GM12878 (cell line): ENCODE measurements around the gene LFNG. TPM values are rescaled to one million over a fixed set of nuclear protein-coding genes. Genes with fewer than 3 reads are reported as not detected.

Experiments
- ATAC-seq: fragments of 200-7000 bp; cut with Tn5 transposase; 3 replicates; pipeline ENCODE4 v1.9.1; 2020; ENCODE audit warnings: mild to moderate bottlenecking, moderate library complexity
- BruUV-seq: library from RNA; stranded (reverse); fragments of 400-500 nt; replicated peaks from 2 replicates; lab custom pipeline; 2021; lab: Mats Ljungman, UMichigan
- CTCF ChIA-PET: fragments of 300-600 bp; sonication (Branson Sonifier 250); formaldehyde crosslinking; extraction: SDS; loops from one replicate; lab custom pipeline; 2021; ENCODE audit warnings: inconsistent platforms; lab: Yijun Ruan, JAX
- POLR2A ChIA-PET: fragments of 350-600 bp; formaldehyde crosslinking; extraction: SDS; loops from one replicate; lab custom pipeline; 2021; ENCODE audit warnings: inconsistent platforms; lab: Charles Lee
- RAD21 ChIA-PET: fragments of 300-600 bp; sonication (Branson Sonifier 250); formaldehyde crosslinking; loops from one replicate; lab custom pipeline; 2023; ENCODE audit warnings: antibody characterized with exemption; ENCODE audit not compliant: unreplicated experiment; lab: Charles Lee
- SMC1A ChIA-PET: fragments of 300-600 bp; sonication (Branson Sonifier 250); formaldehyde crosslinking; loops from one replicate; lab custom pipeline; 2023; ENCODE audit not compliant: unreplicated experiment, uncharacterized antibody; lab: Charles Lee
- DNase-seq: peaks from one replicate; pipeline ENCODE4 v3.0.0-alpha.2; 2011; ENCODE audit warnings: low read depth, low spot score
- FAIRE-seq: peaks from 3 replicates; lab custom pipeline; 2011; peaks lifted over from hg19 to GRCh38; lab: Jason Lieb, UNC
- H2AFZ ChIP-seq: 2 replicates; pipeline ENCODE4 v1.6.0; 2011; ENCODE audit warnings: low read depth, low read length, control low read depth; ENCODE audit not compliant: control insufficient read depth
- H3K27ac ChIP-seq: 2 replicates; pipeline ENCODE4 v1.5.1; 2011; ENCODE audit warnings: control low read depth; ENCODE audit not compliant: control insufficient read depth, insufficient read depth
- H3K27me3 ChIP-seq, 2 experiments: replicated peaks in 1 of 2; 2 replicates each; pipeline versions ENCODE4 v1.6.0 to v1.6.1; 2011; ENCODE audit warnings: low read length in 1 of 2; ENCODE audit not compliant: control insufficient read depth in 2 of 2, insufficient read depth in 2 of 2
- H3K36me3 ChIP-seq, 2 experiments: 2 replicates each; pipeline ENCODE4 v1.5.1; 2011; ENCODE audit warnings: low read length in 1 of 2; ENCODE audit not compliant: control insufficient read depth in 2 of 2, insufficient read depth in 2 of 2
- H3K4me1 ChIP-seq: 2 replicates; pipeline ENCODE4 v1.6.1; 2011; ENCODE audit warnings: mild to moderate bottlenecking, low read length, moderate library complexity, mixed read lengths; ENCODE audit not compliant: control insufficient read depth, insufficient read depth
- H3K4me2 ChIP-seq: 2 replicates; pipeline ENCODE4 v1.6.0; 2011; ENCODE audit warnings: control low read depth; ENCODE audit not compliant: control insufficient read depth, insufficient read depth
- H3K4me3 ChIP-seq: fragments of 200-600 bp; sonication (generic); 2 replicates; pipeline ENCODE4 v1.5.1; 2016
- H3K79me2 ChIP-seq: 2 replicates; pipeline ENCODE4 v1.6.0; 2011; ENCODE audit warnings: low read length; ENCODE audit not compliant: control insufficient read depth, insufficient read depth
- H3K9ac ChIP-seq: 2 replicates; pipeline ENCODE4 v1.8.0; 2011; ENCODE audit warnings: low read length, control low read depth, mixed read lengths; ENCODE audit not compliant: control insufficient read depth, insufficient read depth
- H3K9me3 ChIP-seq: replicated peaks from 3 replicates; pipeline ENCODE4 v1.5.1; 2011; ENCODE audit warnings: mild to moderate bottlenecking, low read length; ENCODE audit not compliant: control insufficient read depth, insufficient read depth
- H4K20me1 ChIP-seq: 2 replicates; pipeline ENCODE4 v1.6.0; 2011; ENCODE audit not compliant: control insufficient read depth, insufficient read depth
- ATF7 ChIP-seq: fragments of 450-650 bp; IDR thresholded peaks from 2 replicates; pipeline ENCODE4 v1.6.1; 2016; ENCODE audit warnings: low read depth, mild to moderate bottlenecking
- BHLHE40 ChIP-seq, 2 experiments: fragments of 450-650 bp in 1 of 2; IDR thresholded peaks; 2 replicates each; pipeline ENCODE4 v1.6.1; 2011 to 2017; ENCODE audit warnings: low read depth in 2 of 2, borderline replicate concordance in 1 of 2, improper control_type of control experiment in 1 of 2, low read length in 1 of 2, mild to moderate bottlenecking in 1 of 2
- CEBPB ChIP-seq, 2 experiments: fragments of 150-350 bp in 1 of 2; IDR thresholded peaks; 2 replicates each; pipeline ENCODE4 v1.6.1; 2012 to 2014; ENCODE audit warnings: low read depth in 2 of 2, low read length in 2 of 2, borderline replicate concordance in 1 of 2, inconsistent platforms in 1 of 2
- CREM ChIP-seq: IDR thresholded peaks from 2 replicates; pipeline ENCODE4 v1.6.1; 2014; ENCODE audit warnings: antibody characterized with exemption, low read depth
- HDAC2 ChIP-seq: fragments of 200-600 bp; sonication (generic); IDR thresholded peaks from 2 replicates; pipeline ENCODE4 v1.6.1; 2017
- IRF5 ChIP-seq: fragments of 450-650 bp; IDR thresholded peaks from 2 replicates; pipeline ENCODE4 v1.6.1; 2017; ENCODE audit warnings: borderline replicate concordance
- LARP7 ChIP-seq: fragments of 450-650 bp; IDR thresholded peaks from 2 replicates; pipeline ENCODE4 v1.6.1; 2017; ENCODE audit warnings: mild to moderate bottlenecking
- SMC3 ChIP-seq: IDR thresholded peaks from 2 replicates; pipeline ENCODE4 v1.6.1; 2011; ENCODE audit warnings: low read length, improper control_type of control experiment, borderline replicate concordance
- SP1 ChIP-seq: IDR thresholded peaks from one replicate; pipeline ENCODE4 v1.6.1; 2011; ENCODE audit warnings: low read depth, low read length
- YY1 ChIP-seq: IDR thresholded peaks from 2 replicates; pipeline ENCODE4 v1.6.1; 2011; ENCODE audit warnings: low read depth, mild to moderate bottlenecking, low read length
- ZSCAN29 ChIP-seq: fragments of 450-650 bp; IDR thresholded peaks from 2 replicates; pipeline ENCODE4 v1.6.1; 2017; ENCODE audit warnings: mild to moderate bottlenecking, moderate library complexity
- WGBS: methylation state at CpG from one replicate; pipeline ENCODE4 v1.1.6; 2016; ENCODE audit warnings: low lambda C conversion rate; ENCODE audit not compliant: insufficient replicate concordance, insufficient coverage; ENCODE audit errors: missing lambda C conversion rate; 5-methylcytosine and 5-hydroxymethylcytosine counted together
- in situ Hi-C: fragments of 300-500 bp; cut with MboI; formaldehyde crosslinking; loops from 9 replicates; pipeline ENCODE4 v1.14.3; 2018; ENCODE audit warnings: mixed read lengths
- intact Hi-C: fragments of 100-400 bp; cut with micrococcal nuclease; formaldehyde crosslinking; loops from one replicate; pipeline ENCODE4 v1.14.2; 2022; ENCODE audit not compliant: unreplicated experiment
- polyA plus RNA-seq, 11 experiments: library from polyadenylated mRNA; depleted of rRNA in 4 of 11; unstranded in 6 of 11; stranded (reverse) in 5 of 11; fragments of >200 nt; fragmentation: Nextera tagmentation in 4 of 11; fragmentation: Illumina TruSeq in 1 of 11; extraction: Ambion mirVana in 4 of 11; extraction: Trizol in 1 of 11; gene quantifications; 1 replicate in 1 of 11; 2 replicates in 10 of 11; pipeline versions ENCODE4 v1.2.1 to v1.2.3, GENCODE V29; 2011 to 2016; ENCODE audit warnings: inconsistent platforms in 2 of 11, missing spikeins in 2 of 11, low read depth in 1 of 11
- total RNA-seq, 4 experiments: library from RNA; depleted of rRNA in 3 of 4; stranded (reverse); fragments of >200 nt in 3 of 4; fragmentation: Illumina TruSeq in 1 of 4; extraction: Trizol in 1 of 4; gene quantifications; 2 replicates each; pipeline versions ENCODE4 v1.2.1 to v1.2.3, GENCODE V29; 2013 to 2021
- TF ChIP-seq, protein P1 (sequence below): IDR thresholded peaks from 2 replicates; pipeline ENCODE4 v1.6.1; 2011; ENCODE audit warnings: low read depth, low read length, improper control_type of control experiment, borderline replicate concordance
- TF ChIP-seq, protein P2 (sequence below): fragments of 450-650 bp; IDR thresholded peaks from 2 replicates; pipeline ENCODE4 v1.6.1; 2017; ENCODE audit warnings: mild to moderate bottlenecking, low read depth, inconsistent platforms; ENCODE audit not compliant: poor library complexity, severe bottlenecking

The LFNG gene
- total and polyA plus RNA-seq, 10 of the 15 experiments (the other 5 are each of a cell fraction or from before 2014, with no cell fraction given), result 0.09 to 0.68 (median 0.33) TPM; not detected in 2

DNA sequence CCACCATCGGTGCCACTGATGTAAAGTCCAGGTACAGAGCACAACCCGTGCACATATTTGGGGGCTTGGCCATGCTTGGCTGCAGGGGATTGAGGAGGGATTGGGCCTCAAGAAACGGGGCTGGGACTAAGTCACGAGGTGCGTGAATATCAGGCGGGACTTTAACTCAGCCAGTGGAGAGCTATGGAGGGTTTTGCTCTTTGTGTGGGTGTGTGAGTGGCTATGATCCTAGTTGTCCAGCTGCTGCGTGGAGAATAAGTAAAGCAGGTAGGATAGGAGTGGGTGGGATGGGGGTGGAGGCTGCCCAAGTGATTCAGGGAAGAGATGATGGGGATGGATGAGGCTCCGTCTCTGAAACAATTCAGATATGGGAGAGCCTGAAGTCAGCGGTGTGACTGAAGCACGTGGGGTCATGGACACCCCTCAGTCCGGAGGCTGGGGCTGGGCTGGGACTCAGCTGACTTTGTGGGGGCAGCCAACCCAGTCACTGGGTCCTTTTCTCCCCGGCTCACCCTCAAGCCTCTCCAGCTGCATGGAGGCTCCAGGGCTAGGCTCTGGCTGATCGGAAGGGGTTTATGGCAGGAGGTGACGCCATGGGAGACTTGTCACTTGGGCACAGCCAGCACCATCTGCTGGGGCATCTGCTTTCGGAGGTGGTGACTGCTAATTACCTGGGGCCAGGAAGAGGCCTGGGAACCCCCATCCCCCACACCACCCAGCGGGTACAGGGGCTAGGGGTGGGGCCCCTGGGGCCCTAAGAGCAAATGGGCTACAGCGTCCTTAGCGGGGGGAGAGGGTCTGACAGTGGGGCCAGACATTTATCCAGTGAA is 1.7 kb upstream of the LFNG start:
- DNase-seq, result no peak
- intact Hi-C loops, result no loop called here
- H3K36me3 ChIP-seq, result no peaks in the 10 kb centered on the region
- no peaks in the 10 kb centered on the region for H3K79me2 ChIP-seq
- H4K20me1 ChIP-seq, result no peaks in the 10 kb centered on the region
- H2AFZ ChIP-seq, result no peak overlapping the region
- in situ Hi-C loops, result no loop called here
- H3K4me1 ChIP-seq, result peaks cover 17% of the 10 kb centered on the region
- H3K9me3 ChIP-seq, result no peaks in the 10 kb centered on the region
- no peak overlapping the region for H3K9ac ChIP-seq
- POLR2A ChIA-PET, result no interaction called here
- CTCF ChIA-PET, result no interaction called here
- FAIRE-seq, result no peak
- no peak overlapping the region for H3K4me3 ChIP-seq
- TF ChIP-seq, protein P1, sequence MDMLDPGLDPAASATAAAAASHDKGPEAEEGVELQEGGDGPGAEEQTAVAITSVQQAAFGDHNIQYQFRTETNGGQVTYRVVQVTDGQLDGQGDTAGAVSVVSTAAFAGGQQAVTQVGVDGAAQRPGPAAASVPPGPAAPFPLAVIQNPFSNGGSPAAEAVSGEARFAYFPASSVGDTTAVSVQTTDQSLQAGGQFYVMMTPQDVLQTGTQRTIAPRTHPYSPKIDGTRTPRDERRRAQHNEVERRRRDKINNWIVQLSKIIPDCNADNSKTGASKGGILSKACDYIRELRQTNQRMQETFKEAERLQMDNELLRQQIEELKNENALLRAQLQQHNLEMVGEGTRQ, result no peak
- TF ChIP-seq HDAC2, result no peak
- no peak for TF ChIP-seq YY1
- TF ChIP-seq ZSCAN29, result no peak
- TF ChIP-seq SMC3, result no peak
- no peak for TF ChIP-seq CEBPB (IDR thresholded peaks at IDR 0.05; ENCODE audit: borderline replicate concordance in 1 of 2, low read depth in 2 of 2, low read length in 2 of 2)
- no peak for TF ChIP-seq CREM
- no peak for TF ChIP-seq SP1
- TF ChIP-seq IRF5, result no peak
- TF ChIP-seq, protein P2, sequence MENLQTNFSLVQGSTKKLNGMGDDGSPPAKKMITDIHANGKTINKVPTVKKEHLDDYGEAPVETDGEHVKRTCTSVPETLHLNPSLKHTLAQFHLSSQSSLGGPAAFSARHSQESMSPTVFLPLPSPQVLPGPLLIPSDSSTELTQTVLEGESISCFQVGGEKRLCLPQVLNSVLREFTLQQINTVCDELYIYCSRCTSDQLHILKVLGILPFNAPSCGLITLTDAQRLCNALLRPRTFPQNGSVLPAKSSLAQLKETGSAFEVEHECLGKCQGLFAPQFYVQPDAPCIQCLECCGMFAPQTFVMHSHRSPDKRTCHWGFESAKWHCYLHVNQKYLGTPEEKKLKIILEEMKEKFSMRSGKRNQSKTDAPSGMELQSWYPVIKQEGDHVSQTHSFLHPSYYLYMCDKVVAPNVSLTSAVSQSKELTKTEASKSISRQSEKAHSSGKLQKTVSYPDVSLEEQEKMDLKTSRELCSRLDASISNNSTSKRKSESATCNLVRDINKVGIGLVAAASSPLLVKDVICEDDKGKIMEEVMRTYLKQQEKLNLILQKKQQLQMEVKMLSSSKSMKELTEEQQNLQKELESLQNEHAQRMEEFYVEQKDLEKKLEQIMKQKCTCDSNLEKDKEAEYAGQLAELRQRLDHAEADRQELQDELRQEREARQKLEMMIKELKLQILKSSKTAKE, result no peak
- no peak for TF ChIP-seq ATF7
- no peak for TF ChIP-seq BHLHE40 (IDR thresholded peaks at IDR 0.05; ENCODE audit: borderline replicate concordance in 1 of 2, low read depth in 2 of 2, low read length in 1 of 2)
- TF ChIP-seq LARP7, result no peak
- SMC1A ChIA-PET, result interaction anchor here (0.6 kb wide), 1 partner anchor 243 kb away, joined by 3 read pairs; no protein-coding TSS in a partner anchor
- peaks cover 0 to 9% of the 10 kb centered on the region in 2 experiments; a peak in 3 of 4 replicates for H3K27me3 ChIP-seq
- no peak for ATAC-seq
- no peak overlapping the region for H3K27ac ChIP-seq
- no peak overlapping the region for H3K4me2 ChIP-seq
- 84% methylated on average over 18 of the region's 18 CpGs for WGBS
- no TSS peak for BruUV-seq
- RAD21 ChIA-PET, result no interaction called here
